ENCODE measurements around the gene RRAS2.

DNA sequence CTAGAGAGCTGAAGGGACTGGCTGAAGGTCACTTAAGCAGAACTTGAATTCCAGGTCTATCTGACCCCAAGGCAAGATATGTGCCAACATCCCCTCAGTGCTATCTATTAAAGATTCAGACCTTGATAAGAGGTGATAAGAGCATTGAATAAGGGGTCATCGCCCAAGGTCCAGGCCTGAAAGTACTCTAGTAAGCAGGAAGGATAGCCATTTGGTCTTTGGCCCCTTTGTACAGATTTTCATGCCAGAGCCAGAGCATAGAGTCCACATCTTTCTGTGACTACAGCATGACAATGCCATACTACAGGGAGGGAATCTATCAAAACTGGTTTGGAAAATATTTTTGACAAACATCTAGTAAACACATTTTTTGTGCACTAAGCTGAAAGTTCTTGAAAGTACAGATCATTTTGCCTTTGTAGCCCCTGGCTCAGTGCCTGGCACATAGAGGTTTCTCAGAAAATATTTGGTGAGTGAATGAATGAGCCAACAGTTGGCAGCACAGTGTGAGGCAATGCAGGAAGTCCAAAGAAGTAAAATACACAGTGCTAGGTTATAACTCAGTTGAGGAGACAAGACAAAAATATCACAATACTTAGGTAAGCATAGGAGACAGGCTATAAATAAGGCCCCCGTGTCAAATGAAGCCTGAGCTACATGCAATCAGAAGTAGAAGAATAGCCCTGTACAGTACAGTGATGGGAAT lies 15.1 kb upstream of the RRAS2 start:
- TF ChIP-seq, protein P1, sequence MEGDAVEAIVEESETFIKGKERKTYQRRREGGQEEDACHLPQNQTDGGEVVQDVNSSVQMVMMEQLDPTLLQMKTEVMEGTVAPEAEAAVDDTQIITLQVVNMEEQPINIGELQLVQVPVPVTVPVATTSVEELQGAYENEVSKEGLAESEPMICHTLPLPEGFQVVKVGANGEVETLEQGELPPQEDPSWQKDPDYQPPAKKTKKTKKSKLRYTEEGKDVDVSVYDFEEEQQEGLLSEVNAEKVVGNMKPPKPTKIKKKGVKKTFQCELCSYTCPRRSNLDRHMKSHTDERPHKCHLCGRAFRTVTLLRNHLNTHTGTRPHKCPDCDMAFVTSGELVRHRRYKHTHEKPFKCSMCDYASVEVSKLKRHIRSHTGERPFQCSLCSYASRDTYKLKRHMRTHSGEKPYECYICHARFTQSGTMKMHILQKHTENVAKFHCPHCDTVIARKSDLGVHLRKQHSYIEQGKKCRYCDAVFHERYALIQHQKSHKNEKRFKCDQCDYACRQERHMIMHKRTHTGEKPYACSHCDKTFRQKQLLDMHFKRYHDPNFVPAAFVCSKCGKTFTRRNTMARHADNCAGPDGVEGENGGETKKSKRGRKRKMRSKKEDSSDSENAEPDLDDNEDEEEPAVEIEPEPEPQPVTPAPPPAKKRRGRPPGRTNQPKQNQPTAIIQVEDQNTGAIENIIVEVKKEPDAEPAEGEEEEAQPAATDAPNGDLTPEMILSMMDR (conservative IDR thresholded peaks at IDR 0.05 in 1 of 2, IDR thresholded peaks at IDR 0.05 in 1 of 2; ENCODE audit: extremely low read depth in 1 of 2, insufficient read depth in 1 of 2, low read depth in 1 of 2, low read length in 2 of 2), result no peak
- no peak for TF ChIP-seq EZH2 (IDR thresholded peaks at IDR 0.05; ENCODE audit: borderline replicate concordance, low read length)
